Medulla oblongata (tissue), 1 donor: Measurements from ENCODE around the gene PIEZO1.
A peak's percentile ranks its signal among the peaks of the same experiment; 100 is the strongest.

ENCODE experiments used
- DNase-seq: peaks from one replicate; pipeline ENCODE4 v3.0.0-alpha.2; 2015; ENCODE audit errors: extremely low spot score

PIEZO1 gene

DNA sequence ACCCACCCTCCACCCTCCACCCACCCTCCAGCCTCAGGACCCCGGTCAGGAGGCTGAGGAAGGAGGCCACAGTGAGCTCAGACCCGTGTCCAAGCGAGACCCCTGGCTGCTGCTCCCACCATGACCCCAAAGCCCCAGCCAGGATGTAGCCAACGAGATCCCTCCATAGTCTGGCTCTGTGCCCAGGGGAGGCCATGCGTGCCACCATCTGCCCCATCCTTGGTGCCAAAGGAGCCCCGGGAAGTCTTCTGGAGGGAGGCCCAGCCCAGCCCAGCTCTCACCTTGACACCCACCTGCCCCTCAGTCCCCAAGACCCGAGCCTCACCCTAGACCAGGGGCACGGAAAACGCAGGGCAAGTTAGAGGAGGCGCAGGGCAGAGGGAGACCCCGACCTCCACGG, 34.2 kb downstream of the PIEZO1 start:
- no peak for DNase-seq

DNA sequence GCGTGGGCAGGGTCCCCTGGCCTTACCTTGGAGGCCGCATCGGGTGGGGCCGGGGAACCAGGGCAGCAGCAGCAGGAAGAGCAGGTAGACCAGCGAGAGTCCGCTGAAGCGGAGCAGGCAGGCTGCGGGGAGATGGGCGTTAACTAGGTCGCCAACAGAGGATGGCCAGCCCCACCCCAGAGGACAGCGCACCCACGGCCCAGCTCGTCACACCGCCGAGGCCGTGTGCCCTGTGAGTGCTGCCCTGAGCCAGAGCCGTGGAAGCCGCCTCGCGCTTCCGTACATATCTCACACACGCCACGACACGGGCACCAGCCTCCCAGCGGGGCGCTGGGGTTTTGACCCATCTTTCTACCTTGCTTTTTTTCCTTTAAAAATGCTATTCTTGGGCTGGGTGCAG, 35.7 kb downstream of the PIEZO1 start:
- DNase-seq = no peak

DNA sequence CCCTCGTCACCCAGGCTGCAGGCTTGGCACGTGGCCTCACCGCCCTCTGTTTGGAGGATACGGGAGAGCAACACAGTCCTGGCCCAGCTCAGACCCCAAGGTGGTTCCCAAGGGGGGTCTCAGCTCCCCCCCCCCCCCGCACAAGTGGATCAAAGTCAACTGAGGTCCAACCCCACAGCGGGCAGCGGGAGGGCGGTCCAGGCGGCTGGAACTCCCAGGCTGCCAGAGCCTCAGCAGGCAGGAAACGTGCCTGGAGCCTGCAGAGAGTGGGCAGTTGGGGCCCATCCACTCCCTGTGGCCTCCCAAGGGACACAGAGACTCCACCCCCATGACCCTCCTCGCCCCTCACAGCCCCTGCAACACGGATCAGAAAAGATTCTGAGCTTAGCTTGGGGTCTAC, 36.7 kb downstream of the PIEZO1 start:
- DNase-seq = no peak

DNA sequence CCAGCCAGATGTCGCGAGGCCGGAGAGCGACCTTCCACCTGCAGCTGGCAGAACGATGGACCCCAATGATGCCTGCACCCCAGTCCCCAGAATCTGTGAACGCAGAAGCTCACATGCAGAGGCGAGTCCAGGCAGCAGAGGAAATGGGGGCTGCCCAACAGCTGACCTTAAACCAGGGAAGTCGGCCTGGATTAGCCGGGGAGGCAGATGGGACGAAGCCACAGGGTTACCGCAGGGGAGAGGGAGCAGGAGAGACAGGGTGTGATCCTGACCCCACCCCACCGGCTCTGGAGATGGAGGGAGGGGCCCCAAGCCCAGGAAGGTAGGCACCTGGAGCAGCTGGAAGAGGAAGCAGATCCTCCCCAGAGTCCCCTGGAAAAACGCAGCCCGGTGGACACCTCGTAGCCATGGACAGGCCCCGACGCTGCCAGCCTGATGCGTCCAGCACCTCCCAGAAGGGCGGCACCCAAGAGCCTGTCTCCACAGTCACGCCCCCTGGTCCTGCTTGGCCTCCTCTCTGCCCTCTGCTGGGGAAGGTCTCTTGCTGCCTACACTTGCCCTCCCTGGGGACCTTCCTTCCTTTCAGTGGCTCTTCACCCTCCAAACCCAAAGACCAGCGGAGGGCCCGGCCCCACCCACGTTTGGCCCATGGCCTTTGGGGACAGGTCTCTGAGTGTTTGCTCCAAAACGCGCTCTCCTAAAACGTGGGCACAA, 37.3 kb downstream of the PIEZO1 start:
- DNase-seq = no peak

- DNase-seq = peak; percentile 14
Measured at GRCh38 chr16:88746506-88746905, 38.5 kb downstream of the PIEZO1 start.

GRCh38 chr16:88744577-88745521, 40.2 kb downstream of the PIEZO1 start:
- no peak for DNase-seq

GRCh38 chr16:88743693-88744576, 41.1 kb downstream of the PIEZO1 start:
- peak; percentile 68 for DNase-seq

DNA sequence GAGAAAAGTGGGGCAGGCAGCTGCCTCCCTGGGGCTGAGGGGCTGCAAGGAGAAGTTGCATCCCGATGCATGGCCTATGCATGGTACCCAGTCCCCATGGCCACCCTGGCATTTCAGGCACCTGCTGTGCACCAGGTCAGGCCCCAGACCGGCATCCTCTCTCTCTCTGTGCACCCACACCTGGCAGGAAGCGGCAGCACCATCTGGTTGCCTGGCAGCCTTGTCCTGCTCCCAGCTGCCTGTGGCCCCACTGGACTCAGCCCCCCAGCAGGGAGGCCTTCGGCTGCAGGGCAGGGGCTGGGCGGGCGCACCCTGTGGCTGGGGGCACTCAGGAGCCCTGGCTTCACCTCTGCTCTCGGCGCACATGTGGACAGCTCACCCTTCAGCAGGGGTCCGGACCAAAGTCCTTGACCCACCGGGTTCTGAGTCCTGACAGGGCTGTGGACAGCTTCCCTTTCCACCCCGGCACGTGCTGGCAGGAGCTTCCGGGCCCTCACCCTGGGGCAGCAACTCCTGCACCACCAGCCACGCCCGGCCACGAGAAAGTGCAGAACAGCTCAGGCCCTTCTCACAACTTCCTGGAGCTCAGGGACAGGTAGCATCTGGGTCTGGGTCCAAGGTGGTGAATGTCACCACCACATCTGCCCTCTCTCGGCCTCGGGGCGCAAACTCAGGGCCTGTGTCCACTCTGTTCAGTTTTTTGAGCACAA, 42.0 kb downstream of the PIEZO1 start:
- DNase-seq = no peak

- no peak for DNase-seq
Measured at GRCh38 chr16:88741368-88741767, 43.7 kb downstream of the PIEZO1 start.

- DNase-seq = no peak
Measured at GRCh38 chr16:88740727-88741055, 44.3 kb downstream of the PIEZO1 start.

DNA sequence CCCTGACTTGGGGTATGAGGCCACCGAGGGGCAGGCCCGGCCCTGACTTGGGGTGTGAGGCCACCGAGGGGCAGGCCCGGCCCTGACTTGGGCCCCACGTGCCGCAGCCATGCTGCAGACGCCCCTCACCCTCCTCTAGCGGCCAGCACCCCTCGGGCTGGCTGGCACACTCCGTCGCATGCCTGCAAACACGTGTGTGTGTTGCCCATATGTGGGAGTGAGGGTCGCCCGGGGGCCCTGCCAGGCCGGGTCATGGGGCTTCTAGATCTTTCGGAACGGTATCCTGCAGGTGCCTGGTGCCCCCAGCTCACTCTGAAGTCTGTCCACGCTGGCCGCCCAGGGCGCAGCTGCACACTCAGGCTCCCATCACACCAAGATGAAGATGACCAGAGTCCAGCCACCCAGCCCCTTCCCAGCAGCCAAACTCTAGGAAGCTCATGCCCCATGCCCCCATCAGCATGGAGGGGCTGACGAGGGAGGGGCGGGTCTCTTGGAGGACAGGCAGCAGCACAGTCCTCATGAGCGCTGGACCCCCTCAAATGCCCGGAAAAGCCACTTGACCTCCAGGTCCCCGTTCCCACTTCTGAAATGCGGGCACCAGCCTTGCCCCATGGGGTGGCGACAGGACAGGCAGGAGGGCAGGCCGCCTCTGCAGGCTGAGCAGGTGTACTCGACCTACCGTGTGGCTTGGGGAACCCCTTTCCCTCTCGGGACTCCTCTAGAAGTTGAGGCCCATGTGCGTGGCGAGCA, 44.9 kb downstream of the PIEZO1 start:
- no peak for DNase-seq

DNA sequence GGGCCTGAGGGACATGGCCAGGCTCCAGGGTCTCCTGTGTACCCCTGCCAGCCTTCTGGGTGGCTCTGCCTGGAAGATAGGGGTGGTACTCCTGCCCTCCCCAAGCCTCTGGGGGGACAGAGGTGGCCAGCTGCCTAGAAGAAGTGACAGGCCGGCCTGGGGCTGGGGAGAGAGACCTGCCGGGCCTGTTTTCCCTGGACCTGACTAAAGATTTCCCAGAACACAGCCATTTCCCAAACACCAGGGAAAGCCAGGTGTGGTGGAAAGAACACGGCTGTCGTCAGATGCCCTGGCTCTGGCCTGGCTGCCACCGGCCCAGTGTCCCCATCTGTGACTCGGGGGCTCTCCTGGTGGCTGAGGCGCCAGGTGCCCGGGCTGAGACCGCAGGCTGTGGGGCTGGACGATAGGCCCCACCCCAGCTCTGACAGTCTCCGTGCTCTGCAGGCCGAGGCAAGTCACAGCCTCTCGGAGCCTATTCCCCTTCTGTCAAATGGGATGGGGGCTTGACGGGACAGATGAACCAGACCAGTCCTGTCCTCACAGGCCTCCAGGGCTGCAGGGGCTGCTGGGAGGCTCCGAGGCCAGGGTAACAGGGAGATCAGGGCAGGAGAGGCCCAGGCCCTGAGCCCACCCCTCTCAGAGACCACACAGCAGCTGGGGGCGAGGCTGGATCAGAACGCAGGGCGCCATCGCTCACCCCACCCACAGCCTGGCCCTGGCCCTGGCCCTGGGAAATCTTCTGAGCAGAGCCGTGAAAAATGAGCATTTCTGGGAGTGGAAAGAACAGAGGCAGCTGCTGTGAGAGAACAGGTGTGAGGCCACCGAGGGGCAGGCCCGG, 45.7 kb downstream of the PIEZO1 start:
- no peak for DNase-seq

DNA sequence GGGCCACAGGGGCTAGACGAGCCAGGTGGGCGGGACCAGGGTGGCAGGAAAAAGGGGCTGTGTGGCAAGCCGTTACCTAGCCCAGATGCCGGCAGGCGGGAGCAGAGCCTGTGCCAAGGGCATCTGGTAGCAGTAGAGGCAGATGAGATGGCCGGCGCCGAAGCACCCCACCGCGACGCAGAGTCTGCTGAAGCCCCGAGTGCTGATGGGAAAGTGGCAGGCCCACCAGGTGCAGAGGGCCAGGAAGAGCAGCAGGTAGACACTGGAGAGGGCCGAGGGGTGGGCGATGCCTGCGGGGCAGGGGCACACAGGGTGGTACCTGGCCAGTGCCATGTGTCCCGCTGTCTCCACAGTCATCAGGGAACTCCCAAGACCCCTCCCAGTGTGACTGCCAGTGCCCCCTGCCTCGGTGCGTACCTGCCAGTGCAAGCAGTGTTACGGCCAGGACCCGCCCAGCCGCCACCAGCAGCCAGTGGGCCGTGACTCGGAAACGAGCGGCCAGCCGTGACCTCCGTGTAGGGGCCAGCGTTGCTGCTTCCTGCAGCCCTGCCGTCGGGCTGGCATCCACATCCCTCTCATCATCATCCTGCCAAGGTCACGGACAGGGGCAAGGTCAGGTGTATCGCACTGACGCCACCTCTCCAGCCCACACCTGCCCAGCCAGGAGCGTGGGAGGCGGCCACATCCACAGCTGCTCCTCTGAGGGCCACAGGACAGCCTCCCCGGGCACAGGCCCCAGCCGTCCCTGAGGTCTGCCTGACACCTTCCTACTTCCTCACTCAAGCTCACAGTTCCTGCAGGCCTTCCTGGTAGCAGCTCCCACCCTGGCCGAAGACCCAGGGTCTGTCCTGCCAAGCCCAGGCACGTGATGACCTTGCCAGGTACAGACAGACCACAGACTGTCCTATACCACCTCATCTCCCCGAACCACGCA, 46.6 kb downstream of the PIEZO1 start:
- DNase-seq = no peak

- DNase-seq = peak; percentile 29
Measured at GRCh38 chr16:88737298-88738150, 47.5 kb downstream of the PIEZO1 start.

GRCh38 chr16:88736496-88736895, 48.5 kb downstream of the PIEZO1 start:
- DNase-seq = no peak

- no peak for DNase-seq
Measured at GRCh38 chr16:88736088-88736487, 48.9 kb downstream of the PIEZO1 start.

- DNase-seq = no peak
Measured at GRCh38 chr16:88735616-88736015, 49.4 kb downstream of the PIEZO1 start.

- no peak for DNase-seq
Measured at GRCh38 chr16:88735121-88735520, 49.9 kb downstream of the PIEZO1 start.
